Measurements from ENCODE around the gene DNAL4. TPM values are rescaled to one million over a fixed set of nuclear protein-coding genes. Genes with fewer than 3 reads are reported as not detected.

Gene DNAL4
- total and polyA plus RNA-seq, 2 of the 4 experiments (the other 2 are of a cell fraction), result 6.1 to 12.1 TPM

DNA sequence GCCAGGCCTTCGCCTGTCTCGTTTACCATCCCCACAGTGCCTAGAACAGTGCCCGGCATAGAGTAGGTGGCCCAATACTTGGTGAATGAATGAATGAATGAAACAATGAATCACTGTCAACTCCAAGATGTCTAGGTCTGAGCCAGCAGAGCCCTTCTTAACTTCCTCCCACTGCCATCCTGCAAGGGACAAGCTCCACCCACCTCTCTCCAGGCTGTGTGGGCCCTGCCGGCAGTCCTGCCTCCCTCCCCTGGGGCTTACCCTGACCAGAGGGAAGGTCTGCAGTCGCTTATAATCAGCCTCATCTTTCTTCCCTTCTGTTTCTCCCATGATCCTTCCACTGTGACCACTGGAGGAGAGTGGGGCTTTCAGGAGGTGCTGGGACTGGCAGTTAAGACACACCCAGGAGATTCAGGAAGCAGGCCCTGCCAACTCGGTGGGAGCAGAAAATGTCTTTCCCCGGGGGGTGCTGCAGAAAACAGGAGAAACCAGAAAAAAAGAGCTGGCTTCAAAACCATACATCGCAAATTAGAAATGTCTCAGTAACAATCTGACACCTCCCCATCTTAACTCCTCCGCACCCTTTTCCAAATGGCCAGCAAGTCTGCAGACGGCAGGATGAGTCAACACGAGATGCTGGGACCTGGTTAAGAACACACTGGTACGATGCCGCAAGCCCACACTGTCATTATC, 11.4 kb downstream of the DNAL4 start:
- Histone ChIP-seq H3K27ac (ENCODE audit: insufficient read depth, low read length) (no peak overlapping the region), H4K5ac (ENCODE audit: low read depth, low read length) (no peak overlapping the region), H3K18ac (ENCODE audit: low read depth, low read length) (no peak overlapping the region), H3K79me1 (ENCODE audit: low read depth in 1 of 2, low read length in 2 of 2) (peaks cover 2 to 29% of the 10 kb centered on the region in 2 experiments; a peak in 3 of 4 replicates), H4K20me1 (ENCODE audit: insufficient read depth, low read length) (peaks cover 10% of the 10 kb centered on the region), H2BK120ac (ENCODE audit: low read depth, low read length) (0 out of 2 replicates have a peak overlapping the region, but pooled peaks have one; percentile 14), H3K36me3 (ENCODE audit: control insufficient read depth, insufficient read depth, low read length) (peaks cover 17% of the 10 kb centered on the region; the same call in 1 of the 2 replicates), H3K9me3 (ENCODE audit: control insufficient read depth, insufficient read depth, low read length) (no peaks in the 10 kb centered on the region), H3K4me3 (ENCODE audit: insufficient read depth, low read depth, low read length) (no peak overlapping the region), H2AFZ (replicated peaks; ENCODE audit: low read length, poor library complexity) (peak overlapping the region; percentile 66), H3K27me3 (ENCODE audit: control insufficient read depth, insufficient read depth, low read length) (no peaks in the 10 kb centered on the region), H3K4me2 (ENCODE audit: low read depth, low read length) (no peak overlapping the region), H2BK15ac (ENCODE audit: low read depth, low read length) (no peak overlapping the region), H2AK9ac (replicated peaks; ENCODE audit: low read depth, low read length, poor library complexity) (no peak overlapping the region), H2AK5ac (ENCODE audit: low read depth, low read length) (no peak overlapping the region), H3K9me1 (ENCODE audit: insufficient read depth, low read length) (peaks cover 12% of the 10 kb centered on the region), H3K56ac (ENCODE audit: extremely low read depth, insufficient read depth, low read length) (no peak overlapping the region), H2BK5ac (ENCODE audit: low read depth, low read length, poor library complexity, severe bottlenecking) (no peak overlapping the region), H3K14ac (replicated peaks; ENCODE audit: low read depth, low read length) (no peak overlapping the region), H3K4me1 (ENCODE audit: control insufficient read depth, insufficient read depth, low read length) (peaks cover 5% of the 10 kb centered on the region), H4K8ac (ENCODE audit: low read depth in 2 of 2, low read length in 2 of 2) (0 out of 4 replicates have a peak overlapping the region, but pooled peaks of 1 of the 2 experiments have one; percentile 2), H3K9ac (ENCODE audit: low read depth, low read length) (no peak overlapping the region), H2BK20ac (ENCODE audit: low read depth, low read length) (no peak overlapping the region; the same call in 1 of the 2 replicates), H4K91ac (ENCODE audit: insufficient read depth, low read depth, low read length) (no peak overlapping the region), H3K4ac (ENCODE audit: low read depth, low read length) (no peak overlapping the region), H3K23ac (ENCODE audit: low read depth, low read length) (no peak overlapping the region)
- in situ Hi-C loops (cut with MboI; ENCODE audit: low sequenced_read_pairs) (no loop called here), intact Hi-C loops (cut with micrococcal nuclease) (no loop called here), dilution Hi-C loops (cut with HindIII; ENCODE audit: low sequenced_read_pairs, unreplicated experiment) (no loop called here)
- DNase-seq, result peak; percentile 38
- TF ChIP-seq, protein P1, sequence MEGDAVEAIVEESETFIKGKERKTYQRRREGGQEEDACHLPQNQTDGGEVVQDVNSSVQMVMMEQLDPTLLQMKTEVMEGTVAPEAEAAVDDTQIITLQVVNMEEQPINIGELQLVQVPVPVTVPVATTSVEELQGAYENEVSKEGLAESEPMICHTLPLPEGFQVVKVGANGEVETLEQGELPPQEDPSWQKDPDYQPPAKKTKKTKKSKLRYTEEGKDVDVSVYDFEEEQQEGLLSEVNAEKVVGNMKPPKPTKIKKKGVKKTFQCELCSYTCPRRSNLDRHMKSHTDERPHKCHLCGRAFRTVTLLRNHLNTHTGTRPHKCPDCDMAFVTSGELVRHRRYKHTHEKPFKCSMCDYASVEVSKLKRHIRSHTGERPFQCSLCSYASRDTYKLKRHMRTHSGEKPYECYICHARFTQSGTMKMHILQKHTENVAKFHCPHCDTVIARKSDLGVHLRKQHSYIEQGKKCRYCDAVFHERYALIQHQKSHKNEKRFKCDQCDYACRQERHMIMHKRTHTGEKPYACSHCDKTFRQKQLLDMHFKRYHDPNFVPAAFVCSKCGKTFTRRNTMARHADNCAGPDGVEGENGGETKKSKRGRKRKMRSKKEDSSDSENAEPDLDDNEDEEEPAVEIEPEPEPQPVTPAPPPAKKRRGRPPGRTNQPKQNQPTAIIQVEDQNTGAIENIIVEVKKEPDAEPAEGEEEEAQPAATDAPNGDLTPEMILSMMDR (conservative IDR thresholded peaks at IDR 0.05; ENCODE audit: low read depth, low read length), result no peak
- TF ChIP-seq, protein P2, sequence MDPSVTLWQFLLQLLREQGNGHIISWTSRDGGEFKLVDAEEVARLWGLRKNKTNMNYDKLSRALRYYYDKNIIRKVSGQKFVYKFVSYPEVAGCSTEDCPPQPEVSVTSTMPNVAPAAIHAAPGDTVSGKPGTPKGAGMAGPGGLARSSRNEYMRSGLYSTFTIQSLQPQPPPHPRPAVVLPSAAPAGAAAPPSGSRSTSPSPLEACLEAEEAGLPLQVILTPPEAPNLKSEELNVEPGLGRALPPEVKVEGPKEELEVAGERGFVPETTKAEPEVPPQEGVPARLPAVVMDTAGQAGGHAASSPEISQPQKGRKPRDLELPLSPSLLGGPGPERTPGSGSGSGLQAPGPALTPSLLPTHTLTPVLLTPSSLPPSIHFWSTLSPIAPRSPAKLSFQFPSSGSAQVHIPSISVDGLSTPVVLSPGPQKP (IDR thresholded peaks at IDR 0.05; ENCODE audit: borderline replicate concordance, low read depth, low read length), result no peak
- TF ChIP-seq RAD21 (IDR thresholded peaks at IDR 0.05; ENCODE audit: low read length) (no peak), POLR2A (IDR thresholded peaks at IDR 0.05; ENCODE audit: low read depth, low read length) (no peak)
- CTCF ChIA-PET, result interaction anchor here (1.3 kb wide), 1 partner anchor 14 kb away, joined by 5 read pairs; no protein-coding TSS in a partner anchor
- ATAC-seq (ENCODE audit: low read depth), result peak; percentile 48
- 93% methylated on average over 3 of the region's 13 CpGs; no CpG with 5 or more reads in 1 of the 2 experiments for WGBS, 2 experiments (ENCODE audit: extremely low coverage in 2 of 2, insufficient read length in 1 of 2)
- no TSS peak for BruUV-seq (replicated peaks)
- POLR2A ChIA-PET (ENCODE audit: unreplicated experiment), result no interaction called here
